ENCODE results near the gene SMC6.

The SMC6 gene

DNA sequence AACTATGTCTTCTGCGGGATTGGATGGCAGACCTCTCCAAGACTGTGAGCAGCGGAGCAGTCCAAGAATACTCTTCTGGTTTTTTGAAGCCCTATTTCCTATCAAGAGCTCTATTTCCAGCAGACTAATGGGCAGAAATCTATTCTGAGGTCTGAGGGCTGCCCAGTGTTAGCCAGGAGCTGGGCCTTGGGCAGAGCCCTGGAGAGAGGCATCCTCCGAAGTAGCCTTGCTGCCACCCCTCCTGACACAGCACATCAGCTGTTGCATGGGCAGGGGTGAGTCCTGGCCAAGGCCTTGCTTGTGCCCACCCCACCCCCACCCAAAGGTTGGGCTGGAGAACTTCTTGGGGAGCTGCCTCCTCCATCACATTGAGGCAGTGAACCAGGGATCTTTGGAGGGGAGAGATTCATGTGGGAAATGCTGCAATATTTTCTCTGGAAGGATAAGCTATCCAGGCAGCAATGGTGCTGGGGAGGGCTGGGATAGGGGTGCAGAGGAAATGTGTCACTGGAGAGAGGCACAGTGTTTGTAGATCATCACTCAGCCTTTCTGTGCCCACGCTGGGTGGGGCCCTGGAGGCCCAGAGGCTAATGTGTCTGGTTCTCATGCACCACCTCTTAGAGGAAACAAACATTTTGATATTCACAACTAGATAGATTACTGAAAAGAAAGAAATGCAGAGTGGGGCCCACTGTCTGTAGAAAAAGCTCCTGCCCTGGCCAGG is 108.5 kb downstream of the SMC6 start:
- TF ChIP-seq CTCF (IDR thresholded peaks at IDR 0.05), result no peak

GRCh38 chr2:17643031-17643615 is 110.5 kb downstream of the SMC6 start:
- TF ChIP-seq CTCF (IDR thresholded peaks at IDR 0.05), result no peak

- TF ChIP-seq CTCF (IDR thresholded peaks at IDR 0.05), result no peak
Measured at GRCh38 chr2:17640406-17640805, 113.2 kb downstream of the SMC6 start.

- TF ChIP-seq CTCF (IDR thresholded peaks at IDR 0.05), result no peak
Measured at GRCh38 chr2:17638196-17638743, 115.3 kb downstream of the SMC6 start.

DNA sequence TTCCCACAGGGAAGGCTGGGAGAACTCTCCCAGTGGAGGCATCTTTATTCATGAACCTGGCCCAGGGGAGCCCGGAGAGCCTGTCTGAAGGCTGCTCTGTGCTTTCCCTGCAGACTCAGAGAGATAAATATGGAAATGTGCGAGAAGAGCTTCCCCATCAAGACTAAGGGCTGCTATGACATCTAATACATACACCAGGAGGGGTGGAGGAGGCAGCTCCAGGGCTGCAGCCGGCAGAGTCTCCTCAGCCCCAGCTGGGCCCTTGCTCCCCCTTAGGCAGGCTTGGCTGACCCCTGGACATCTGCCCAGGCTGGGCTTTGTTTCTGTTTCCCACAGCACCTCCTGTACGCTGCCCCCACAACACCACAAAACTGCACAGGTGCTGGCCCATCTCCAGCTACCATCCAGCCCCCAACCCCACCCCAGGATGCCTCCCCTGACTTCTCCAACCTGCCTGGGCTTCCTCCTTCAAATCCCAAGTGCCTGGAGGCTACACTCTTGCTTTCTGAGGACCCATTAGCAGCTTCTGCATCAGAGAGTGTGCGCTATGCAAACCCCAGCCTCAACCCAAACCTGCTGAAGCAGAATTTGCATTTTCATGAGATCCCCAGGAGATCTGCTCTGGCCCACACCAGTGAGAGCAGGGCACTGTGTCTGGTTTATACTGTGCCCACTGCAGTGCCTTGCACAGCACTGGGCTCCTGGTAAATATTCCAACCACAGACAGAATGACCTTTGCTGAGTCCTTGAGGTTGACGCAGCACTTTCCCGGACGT is 116.3 kb downstream of the SMC6 start:
- TF ChIP-seq CTCF (IDR thresholded peaks at IDR 0.05), result no peak

- no peak for TF ChIP-seq CTCF (IDR thresholded peaks at IDR 0.05)
Measured at GRCh38 chr2:17636257-17636656, 117.4 kb downstream of the SMC6 start.

DNA sequence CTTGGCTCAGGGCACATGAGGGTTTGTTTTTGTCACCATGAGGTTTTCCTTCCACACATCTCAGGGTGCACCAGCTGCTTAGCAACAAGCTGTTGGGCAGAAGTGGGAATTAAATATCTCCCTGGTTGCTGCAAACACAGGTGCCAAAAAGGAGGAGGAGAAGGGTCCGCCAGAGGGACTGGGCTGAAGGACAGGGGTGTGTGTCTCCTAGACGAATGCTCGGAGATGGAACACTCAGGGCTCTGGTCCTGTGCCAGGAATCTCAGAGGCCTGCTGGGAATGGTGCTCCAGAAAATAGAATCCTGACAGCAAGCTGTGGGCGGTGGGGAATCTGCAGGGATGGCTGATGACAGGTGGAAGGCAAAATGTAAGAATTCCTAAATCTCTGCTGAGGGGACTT is 118.6 kb downstream of the SMC6 start:
- TF ChIP-seq CTCF (IDR thresholded peaks at IDR 0.05), result no peak
